ENCODE data around the gene SYNPR. TPM values are rescaled to one million over a fixed set of nuclear protein-coding genes. Genes with fewer than 3 reads are reported as not detected.

Gene SYNPR
- polyA plus RNA-seq, 3 donors: not detected

DNA sequence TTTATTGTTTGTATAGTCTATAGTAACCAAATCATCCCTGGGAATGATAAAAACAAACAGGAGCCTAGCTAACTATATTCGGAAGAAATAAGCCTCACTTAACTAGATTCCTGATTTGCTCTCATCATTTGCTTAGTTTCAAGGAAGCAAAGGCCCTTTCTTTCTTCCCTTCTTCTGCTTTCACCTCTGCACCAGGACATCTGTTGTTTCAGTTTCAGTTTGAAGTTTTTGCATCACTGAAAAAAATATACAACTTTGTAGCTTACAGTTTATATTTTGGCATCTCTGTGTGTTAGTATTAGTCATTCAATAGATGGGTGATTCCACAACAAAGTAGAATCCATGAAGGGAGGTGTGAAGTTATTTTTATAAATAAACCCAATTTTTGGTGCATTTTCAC is 260.8 kb downstream of the SYNPR start:
- Mint-ChIP-seq H3K4me3 (no peak overlapping the region), H3K9me3 (peaks cover 0 to 2% (median 0%) of the 10 kb centered on the region in 7 donors), H3K27ac (no peak overlapping the region), H3K4me1 (no peaks in the 10 kb centered on the region), H3K36me3 (no peaks in the 10 kb centered on the region), H3K27me3 (ENCODE audit: low read depth in 3 of 3) (peaks cover 0 to 2% (median 0%) of the 10 kb centered on the region in 3 donors)
- DNase-seq: no peak
- H3K36me3 ChIP-seq (replicated peaks in 1 of 2; ENCODE audit: control insufficient read depth in 1 of 2, insufficient read depth in 2 of 2, low read length in 2 of 2): no peaks in the 10 kb centered on the region
- no peaks in the 10 kb centered on the region for H3K4me1 ChIP-seq (ENCODE audit: control insufficient read depth in 1 of 2, insufficient read depth in 2 of 2, low read length in 2 of 2)
- no peak overlapping the region for H3K9ac ChIP-seq (ENCODE audit: insufficient read depth, low read length, poor library complexity, severe bottlenecking)
- H3K4me3 ChIP-seq (replicated peaks in 1 of 3; ENCODE audit: low read depth in 2 of 3, low read length in 3 of 3): no peak overlapping the region
- H3K4me2 ChIP-seq (replicated peaks; ENCODE audit: extremely low read depth, low read length, poor library complexity, severe bottlenecking): no peak overlapping the region
- no peak overlapping the region for H2AFZ ChIP-seq (ENCODE audit: insufficient read depth, low read depth, low read length, poor library complexity, severe bottlenecking)
- 67% methylated on average over 1 of the region's 1 CpG for WGBS (ENCODE audit: insufficient coverage)
- no peaks in the 10 kb centered on the region for H3K79me2 ChIP-seq (ENCODE audit: insufficient read depth, low read length)
- no peaks in the 10 kb centered on the region for H4K20me1 ChIP-seq (ENCODE audit: insufficient read depth, low read length)
- intact Hi-C loops (cut with micrococcal nuclease): no loop called here
- H3K27ac ChIP-seq (ENCODE audit: low read depth in 1 of 2, low read length in 2 of 2): no peak overlapping the region
- no peaks in the 10 kb centered on the region for H3K9me3 ChIP-seq (replicated peaks in 1 of 2; ENCODE audit: control insufficient read depth in 1 of 2, insufficient read depth in 1 of 2, low read length in 2 of 2)
- H3K27me3 ChIP-seq (ENCODE audit: control insufficient read depth in 2 of 2, insufficient read depth in 2 of 2, low read length in 2 of 2): no peaks in the 10 kb centered on the region
- TF ChIP-seq, protein P1, sequence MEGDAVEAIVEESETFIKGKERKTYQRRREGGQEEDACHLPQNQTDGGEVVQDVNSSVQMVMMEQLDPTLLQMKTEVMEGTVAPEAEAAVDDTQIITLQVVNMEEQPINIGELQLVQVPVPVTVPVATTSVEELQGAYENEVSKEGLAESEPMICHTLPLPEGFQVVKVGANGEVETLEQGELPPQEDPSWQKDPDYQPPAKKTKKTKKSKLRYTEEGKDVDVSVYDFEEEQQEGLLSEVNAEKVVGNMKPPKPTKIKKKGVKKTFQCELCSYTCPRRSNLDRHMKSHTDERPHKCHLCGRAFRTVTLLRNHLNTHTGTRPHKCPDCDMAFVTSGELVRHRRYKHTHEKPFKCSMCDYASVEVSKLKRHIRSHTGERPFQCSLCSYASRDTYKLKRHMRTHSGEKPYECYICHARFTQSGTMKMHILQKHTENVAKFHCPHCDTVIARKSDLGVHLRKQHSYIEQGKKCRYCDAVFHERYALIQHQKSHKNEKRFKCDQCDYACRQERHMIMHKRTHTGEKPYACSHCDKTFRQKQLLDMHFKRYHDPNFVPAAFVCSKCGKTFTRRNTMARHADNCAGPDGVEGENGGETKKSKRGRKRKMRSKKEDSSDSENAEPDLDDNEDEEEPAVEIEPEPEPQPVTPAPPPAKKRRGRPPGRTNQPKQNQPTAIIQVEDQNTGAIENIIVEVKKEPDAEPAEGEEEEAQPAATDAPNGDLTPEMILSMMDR (IDR thresholded peaks at IDR 0.05): no peak

DNA sequence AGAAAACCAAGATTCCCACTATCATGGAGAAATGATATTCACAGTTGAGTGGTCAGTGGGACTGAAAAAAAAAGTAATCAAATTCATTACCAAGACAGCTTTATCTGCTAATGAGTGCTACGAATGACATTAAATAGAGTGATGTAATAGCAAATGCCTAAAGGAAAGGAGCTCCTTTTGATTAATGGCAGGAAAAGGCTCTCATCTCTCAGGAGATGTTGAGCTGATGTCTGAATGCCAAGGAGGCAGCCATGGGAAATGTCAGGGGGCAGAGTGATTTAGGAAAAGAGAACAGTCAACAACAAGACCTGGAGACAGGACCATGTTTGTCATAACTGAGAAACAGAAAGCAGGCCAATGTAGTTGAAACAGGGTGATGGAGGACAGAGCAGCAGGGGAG is 277.7 kb downstream of the SYNPR start:
- Histone ChIP-seq H3K4me3 (replicated peaks in 1 of 3; ENCODE audit: low read depth in 2 of 3, low read length in 3 of 3) (no peak overlapping the region), H4K20me1 (ENCODE audit: insufficient read depth, low read length) (no peaks in the 10 kb centered on the region), H3K9me3 (replicated peaks in 1 of 2; ENCODE audit: control insufficient read depth in 1 of 2, insufficient read depth in 1 of 2, low read length in 2 of 2) (peaks cover 0 to 4% of the 10 kb centered on the region in 2 donors), H3K27ac (ENCODE audit: low read depth in 1 of 2, low read length in 2 of 2) (no peak overlapping the region), H3K27me3 (ENCODE audit: control insufficient read depth in 2 of 2, insufficient read depth in 2 of 2, low read length in 2 of 2) (no peaks in the 10 kb centered on the region), H3K36me3 (replicated peaks in 1 of 2; ENCODE audit: control insufficient read depth in 1 of 2, insufficient read depth in 2 of 2, low read length in 2 of 2) (no peaks in the 10 kb centered on the region), H3K9ac (ENCODE audit: insufficient read depth, low read length, poor library complexity, severe bottlenecking) (no peak overlapping the region), H3K4me2 (replicated peaks; ENCODE audit: extremely low read depth, low read length, poor library complexity, severe bottlenecking) (no peak overlapping the region), H2AFZ (ENCODE audit: insufficient read depth, low read depth, low read length, poor library complexity, severe bottlenecking) (no peak overlapping the region), H3K4me1 (ENCODE audit: control insufficient read depth in 1 of 2, insufficient read depth in 2 of 2, low read length in 2 of 2) (no peaks in the 10 kb centered on the region), H3K79me2 (ENCODE audit: insufficient read depth, low read length) (no peaks in the 10 kb centered on the region)
- TF ChIP-seq, protein P1 (IDR thresholded peaks at IDR 0.05): no peak
- no peaks in the 10 kb centered on the region for H3K36me3 Mint-ChIP-seq
- no peak overlapping the region for H3K27ac Mint-ChIP-seq
- no CpG with 5 or more reads among the region's 1 CpG for WGBS (ENCODE audit: insufficient coverage)
- no peak overlapping the region for H3K4me3 Mint-ChIP-seq
- DNase-seq: no peak
- H3K4me1 Mint-ChIP-seq: no peaks in the 10 kb centered on the region
- peaks cover 0 to under 1% (median 0%) of the 10 kb centered on the region in 3 donors for H3K27me3 Mint-ChIP-seq (ENCODE audit: low read depth in 3 of 3)
- intact Hi-C loops (cut with micrococcal nuclease): no loop called here
- H3K9me3 Mint-ChIP-seq: peaks cover 0 to 5% (median 3%) of the 10 kb centered on the region in 7 donors
